Upper lobe of left lung (tissue), 4 donors: ENCODE results near the gene GABARAPL2.

Experiments used
- POLR2A ChIP-seq, 4 donors: fragments of 450-650 bp; IDR thresholded peaks; one replicate each; pipeline ENCODE4 v1.5.1; 2016 to 2017; ENCODE audit warnings: antibody characterized with exemption in 4 of 4, mild to moderate bottlenecking in 2 of 4
- TF ChIP-seq, protein P1 (sequence below), 6 experiments: fragments of 450-650 bp in 4 of 6; fragments of 200-600 bp in 2 of 6; sonication (generic) in 2 of 6; IDR thresholded peaks; one replicate each; pipeline ENCODE4 v1.5.1; 2016 to 2019; ENCODE audit warnings: antibody characterized with exemption in 6 of 6

DNA sequence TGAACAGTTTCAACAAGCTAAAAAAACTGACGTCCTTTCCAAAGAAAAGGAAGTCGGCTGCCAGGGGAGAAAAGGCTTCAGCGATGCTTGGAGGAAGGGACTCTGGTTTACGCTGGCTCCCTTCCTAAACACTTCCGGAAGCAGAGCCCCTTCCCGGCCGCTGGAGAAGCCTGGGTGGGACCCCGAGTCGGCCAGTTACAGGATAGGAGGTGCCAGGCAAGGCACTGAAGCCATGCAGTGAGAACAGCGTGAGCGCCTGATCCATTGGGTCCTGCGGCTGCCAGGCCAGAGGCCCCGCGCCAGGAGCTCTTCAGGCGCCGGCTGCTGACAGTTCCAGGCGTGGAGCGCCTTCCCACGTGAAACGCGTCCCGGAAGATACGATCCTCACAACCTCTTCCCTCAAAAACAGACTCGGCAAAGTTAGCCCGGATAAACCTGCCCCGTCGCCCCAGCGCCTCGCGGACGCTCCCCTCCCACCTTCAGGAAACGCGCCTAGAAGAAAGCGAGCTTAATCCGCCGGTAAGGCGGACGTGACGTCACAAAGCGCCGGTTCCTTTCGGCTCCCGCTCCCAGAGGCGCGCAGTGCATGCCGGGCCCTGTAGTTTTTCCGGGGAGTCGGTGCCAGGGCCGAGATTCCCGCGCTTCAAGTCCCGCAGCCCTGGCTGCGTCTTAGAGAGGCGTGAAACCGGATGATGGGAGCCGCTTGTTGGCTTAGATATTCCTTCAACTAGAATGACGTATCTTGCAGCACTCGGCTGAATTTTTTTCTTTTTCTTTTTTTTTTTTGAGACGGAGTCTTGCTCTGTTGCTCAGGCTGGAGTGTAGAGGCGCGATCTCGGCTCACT is 56.8 kb downstream of the GABARAPL2 start, which contains the start of gene ADAT1:
- TF ChIP-seq, protein P1, sequence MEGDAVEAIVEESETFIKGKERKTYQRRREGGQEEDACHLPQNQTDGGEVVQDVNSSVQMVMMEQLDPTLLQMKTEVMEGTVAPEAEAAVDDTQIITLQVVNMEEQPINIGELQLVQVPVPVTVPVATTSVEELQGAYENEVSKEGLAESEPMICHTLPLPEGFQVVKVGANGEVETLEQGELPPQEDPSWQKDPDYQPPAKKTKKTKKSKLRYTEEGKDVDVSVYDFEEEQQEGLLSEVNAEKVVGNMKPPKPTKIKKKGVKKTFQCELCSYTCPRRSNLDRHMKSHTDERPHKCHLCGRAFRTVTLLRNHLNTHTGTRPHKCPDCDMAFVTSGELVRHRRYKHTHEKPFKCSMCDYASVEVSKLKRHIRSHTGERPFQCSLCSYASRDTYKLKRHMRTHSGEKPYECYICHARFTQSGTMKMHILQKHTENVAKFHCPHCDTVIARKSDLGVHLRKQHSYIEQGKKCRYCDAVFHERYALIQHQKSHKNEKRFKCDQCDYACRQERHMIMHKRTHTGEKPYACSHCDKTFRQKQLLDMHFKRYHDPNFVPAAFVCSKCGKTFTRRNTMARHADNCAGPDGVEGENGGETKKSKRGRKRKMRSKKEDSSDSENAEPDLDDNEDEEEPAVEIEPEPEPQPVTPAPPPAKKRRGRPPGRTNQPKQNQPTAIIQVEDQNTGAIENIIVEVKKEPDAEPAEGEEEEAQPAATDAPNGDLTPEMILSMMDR (IDR thresholded peaks at IDR 0.05): peak in 1 of 6 experiments; percentile 6
- TF ChIP-seq POLR2A (IDR thresholded peaks at IDR 0.05): peak in 3 of 4 donors; percentile 61 to 86 (median 81)
